Fibroblast of villous mesenchyme (primary cell): Measurements from ENCODE around the gene CACNA1C. TPM values are rescaled to one million over a fixed set of nuclear protein-coding genes. Genes with fewer than 3 reads are reported as not detected.

ENCODE experiments used
- DNase-seq: peaks from one replicate; pipeline ENCODE4 v3.0.0-alpha.2; 2010; ENCODE audit warnings: low read depth
- H3K4me3 ChIP-seq: 2 replicates; pipeline ENCODE4 v1.5.1; 2011; ENCODE audit warnings: low read depth, mild to moderate bottlenecking, low read length
- CTCF ChIP-seq: IDR thresholded peaks from 2 replicates; pipeline ENCODE4 v1.5.1; 2012; ENCODE audit warnings: low read depth, mild to moderate bottlenecking, low read length; ENCODE audit not compliant: insufficient read depth
- total RNA-seq: library from RNA; depleted of rRNA; stranded (reverse); fragments of >200 nt; gene quantifications from 2 replicates; pipeline ENCODE4 v1.2.3, GENCODE V29; 2012

Gene CACNA1C
- total RNA-seq, 1 donor = 11.7 TPM

GRCh38 chr12:2678426-2678825 is 625.6 kb downstream of the CACNA1C start:
- no peak overlapping the region for H3K4me3 ChIP-seq
- DNase-seq = no peak
- no peak for TF ChIP-seq CTCF

GRCh38 chr12:2679068-2679815 is 626.5 kb downstream of the CACNA1C start:
- no peak for TF ChIP-seq CTCF
- no peak overlapping the region for H3K4me3 ChIP-seq
- DNase-seq = no peak

- TF ChIP-seq CTCF = no peak
- H3K4me3 ChIP-seq = no peak overlapping the region
- no peak for DNase-seq
Observed at GRCh38 chr12:2679816-2680675, 627.3 kb downstream of the CACNA1C start.

GRCh38 chr12:2680676-2681039 is 627.9 kb downstream of the CACNA1C start:
- no peak overlapping the region for H3K4me3 ChIP-seq
- DNase-seq = no peak
- no peak for TF ChIP-seq CTCF

GRCh38 chr12:2681450-2682205 is 628.8 kb downstream of the CACNA1C start:
- TF ChIP-seq CTCF = no peak
- no peak for DNase-seq

GRCh38 chr12:2682296-2683251 is 629.8 kb downstream of the CACNA1C start:
- H3K4me3 ChIP-seq = no peak overlapping the region
- peak; percentile 27 for DNase-seq

More at GRCh38 chr12:2681450-2682205, 628.8 kb downstream of the CACNA1C start:
- H3K4me3 ChIP-seq = no peak overlapping the region

More at GRCh38 chr12:2682296-2683251, 629.8 kb downstream of the CACNA1C start:
- no peak for TF ChIP-seq CTCF
